Body of pancreas (tissue), 4 donors: ENCODE data around the gene DIS3L2.

ENCODE experiments used
- CTCF ChIP-seq, 7 experiments: fragments of 450-650 bp in 4 of 7; fragments of 200-600 bp in 3 of 7; sonication (generic) in 3 of 7; IDR thresholded peaks; one replicate each; pipeline ENCODE4 v1.5.1; 2016 to 2019; ENCODE audit warnings: antibody characterized with exemption in 7 of 7
- POLR2A ChIP-seq, 3 donors: fragments of 450-650 bp; IDR thresholded peaks; one replicate each; pipeline ENCODE4 v1.6.1; 2016; ENCODE audit warnings: antibody characterized with exemption in 3 of 3, mild to moderate bottlenecking in 2 of 3

- TF ChIP-seq POLR2A (IDR thresholded peaks at IDR 0.05), result no peak
- no peak for TF ChIP-seq CTCF (IDR thresholded peaks at IDR 0.05)
These were observed 178.5 kb downstream of the DIS3L2 start for GRCh38 chr2:232139786-232140562.
